GM21576 (cell line): ENCODE results near the gene ULK1.

ENCODE experiments used
- ATAC-seq: cut with Tn5 transposase; IDR thresholded peaks from one replicate; pipeline ENCODE4 v1.9.1; 2021; ENCODE audit warnings: mild to moderate bottlenecking, moderate library complexity; ENCODE audit not compliant: unreplicated experiment

Gene ULK1

DNA sequence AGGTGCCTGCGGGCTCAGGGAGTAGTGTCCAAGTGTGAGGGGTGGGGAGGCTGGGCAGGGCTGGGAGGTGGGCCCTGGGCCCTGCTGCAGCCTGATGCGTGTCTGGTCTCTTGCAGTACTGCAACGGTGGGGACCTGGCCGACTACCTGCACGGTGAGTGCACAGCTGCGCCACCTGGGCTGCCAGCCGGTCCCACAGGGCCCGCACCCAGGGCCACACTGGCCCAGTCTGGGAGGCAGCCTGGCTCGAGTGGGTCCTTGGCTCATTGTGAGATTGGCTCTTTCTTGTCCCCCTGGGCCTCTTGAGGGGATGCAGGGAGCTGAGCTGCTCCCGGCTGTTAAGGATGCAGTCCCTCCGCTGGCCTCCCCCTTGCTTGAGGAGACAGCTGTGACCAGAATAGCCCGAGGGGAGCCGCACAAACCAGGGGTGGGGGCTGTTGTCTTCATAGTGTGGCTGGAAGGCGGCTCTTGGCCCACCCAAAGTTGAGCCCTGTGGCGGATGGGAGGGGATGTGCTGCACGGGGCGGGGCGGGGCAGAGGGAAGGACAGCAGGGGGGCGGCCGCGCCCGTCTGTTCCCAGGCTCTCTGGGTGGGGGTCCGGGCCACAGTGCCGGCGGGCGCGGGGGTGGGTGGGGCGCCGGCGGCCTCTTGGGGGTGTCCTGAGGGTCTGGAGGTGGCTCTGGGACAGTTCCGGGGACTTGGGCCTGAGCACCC, 13.1 kb downstream of the ULK1 start:
- ATAC-seq = no peak

DNA sequence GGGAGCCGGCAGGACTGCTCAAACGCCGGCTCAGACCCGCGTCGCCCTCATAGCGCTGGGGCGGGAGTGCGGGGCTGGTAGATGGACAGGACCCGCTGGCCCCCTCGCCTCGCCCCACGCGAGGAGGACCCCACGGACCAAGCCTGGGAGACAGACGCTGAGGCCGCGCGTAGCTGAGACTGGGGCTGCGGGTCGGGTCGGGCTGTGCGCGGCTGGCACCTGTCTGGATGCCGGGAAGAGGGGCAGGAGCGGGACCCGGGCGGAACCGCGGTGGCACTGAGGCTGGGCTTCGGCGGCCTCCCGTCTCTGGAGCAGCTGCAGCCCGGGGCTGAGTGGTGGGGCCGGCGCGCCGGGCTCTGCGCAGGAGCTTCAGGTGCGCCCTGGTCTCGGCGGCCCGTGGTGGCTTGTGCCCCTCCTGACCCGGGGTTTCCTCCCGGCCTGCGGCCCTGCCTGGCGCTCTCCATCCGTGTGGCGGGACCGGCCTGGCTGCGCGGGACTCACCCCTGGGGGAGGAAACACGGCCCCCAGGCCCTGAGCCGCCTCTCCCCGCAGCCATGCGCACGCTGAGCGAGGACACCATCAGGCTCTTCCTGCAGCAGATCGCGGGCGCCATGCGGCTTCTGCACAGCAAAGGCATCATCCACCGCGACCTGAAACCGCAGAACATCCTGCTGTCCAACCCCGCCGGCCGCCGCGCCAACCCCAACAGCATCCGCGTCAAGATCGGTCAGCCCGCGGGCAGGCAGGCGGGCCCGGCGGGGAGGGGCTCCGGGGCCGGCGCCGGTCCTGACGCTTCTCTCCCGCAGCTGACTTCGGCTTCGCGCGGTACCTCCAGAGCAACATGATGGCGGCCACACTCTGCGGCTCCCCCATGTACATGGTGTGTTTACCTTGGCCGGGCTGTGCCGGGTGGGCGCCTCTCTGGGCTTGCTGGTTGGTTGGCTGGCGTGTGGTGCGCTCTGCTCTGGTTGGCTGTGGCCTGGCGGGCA, 14.0 kb downstream of the ULK1 start:
- no peak for ATAC-seq

DNA sequence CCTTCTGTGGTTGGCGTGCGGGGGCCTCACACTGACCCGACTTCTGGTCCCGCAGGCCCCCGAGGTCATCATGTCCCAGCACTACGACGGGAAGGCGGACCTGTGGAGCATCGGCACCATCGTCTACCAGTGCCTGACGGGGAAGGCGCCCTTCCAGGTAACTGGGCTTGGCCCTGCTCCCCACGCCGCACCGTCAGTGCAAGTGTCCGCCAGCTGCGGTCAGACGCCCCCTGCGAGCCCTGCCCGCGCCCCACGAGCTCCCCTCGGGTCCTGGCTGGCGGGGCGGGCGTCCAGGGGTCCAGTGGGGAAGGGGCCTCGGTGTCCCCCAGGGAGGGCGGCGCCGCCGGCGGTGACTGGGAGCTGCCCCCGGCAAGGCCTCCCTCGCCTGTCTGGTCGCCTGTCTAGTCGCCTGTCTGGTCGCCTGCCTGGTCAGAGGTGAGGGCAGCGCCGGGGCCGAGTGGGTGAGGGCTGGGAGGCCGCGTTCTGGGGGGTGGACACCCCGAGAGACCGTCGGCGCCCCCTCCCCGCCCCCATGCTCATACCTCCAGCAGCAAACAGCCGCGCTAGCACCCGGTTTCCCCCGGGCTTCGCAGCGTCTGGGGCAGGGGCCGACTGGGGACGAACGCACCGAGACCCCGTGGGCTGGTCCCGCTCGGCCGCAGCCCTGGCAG, 14.8 kb downstream of the ULK1 start:
- no peak for ATAC-seq

DNA sequence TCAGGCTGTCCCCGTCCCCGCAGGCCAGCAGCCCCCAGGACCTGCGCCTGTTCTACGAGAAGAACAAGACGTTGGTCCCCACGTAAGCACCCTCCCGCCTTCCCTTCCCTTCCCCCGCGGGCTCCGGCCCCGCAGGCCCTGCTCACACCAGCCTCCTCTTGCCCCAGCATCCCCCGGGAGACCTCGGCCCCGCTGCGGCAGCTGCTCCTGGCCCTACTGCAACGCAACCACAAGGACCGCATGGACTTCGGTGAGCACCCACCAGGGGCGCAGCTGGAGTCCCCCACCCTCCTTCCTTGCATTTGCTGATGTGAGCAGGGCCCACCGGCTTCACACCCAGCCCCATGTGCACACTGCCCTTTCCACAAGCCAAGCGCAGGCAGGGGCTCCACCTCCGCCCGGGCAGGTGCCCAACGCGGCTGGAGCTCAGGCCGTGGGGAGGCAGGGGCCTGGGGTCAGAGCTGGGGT, 15.4 kb downstream of the ULK1 start:
- no peak for ATAC-seq

DNA sequence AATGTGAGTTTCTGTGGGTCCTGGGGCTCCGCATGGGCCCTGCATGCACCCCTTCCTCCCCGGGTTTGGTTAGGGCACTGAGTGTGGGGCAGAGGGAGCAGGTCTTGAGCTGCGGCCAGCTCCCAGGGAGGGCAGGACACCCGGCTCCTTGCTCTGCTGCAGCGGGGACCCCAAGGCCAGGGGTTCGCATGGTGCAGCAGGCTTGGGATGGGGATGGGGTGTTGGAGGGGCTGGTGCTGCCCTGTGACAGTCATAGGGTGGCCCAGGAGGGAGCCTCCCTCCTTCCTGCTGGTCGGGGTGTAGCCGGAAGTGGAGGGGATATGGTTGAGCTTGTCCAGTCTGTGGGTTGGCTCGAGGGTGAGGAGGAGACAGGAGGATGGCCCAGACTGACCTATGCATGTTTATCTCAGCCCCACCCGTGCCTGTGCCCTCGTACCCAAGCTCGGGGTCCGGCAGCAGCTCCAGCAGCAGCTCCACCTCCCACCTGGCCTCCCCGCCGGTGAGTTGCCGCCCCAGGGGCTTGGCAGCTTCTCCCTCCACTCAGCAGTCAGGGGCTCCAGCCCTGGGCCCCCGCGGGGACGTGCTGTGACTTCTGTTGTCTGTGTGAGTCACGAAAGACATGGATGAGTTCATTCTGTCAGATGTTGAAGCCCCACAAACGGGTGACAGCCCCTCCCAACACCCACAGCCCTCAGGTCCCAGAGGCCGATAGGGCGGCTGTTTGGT, 16.0 kb downstream of the ULK1 start:
- ATAC-seq = no peak

DNA sequence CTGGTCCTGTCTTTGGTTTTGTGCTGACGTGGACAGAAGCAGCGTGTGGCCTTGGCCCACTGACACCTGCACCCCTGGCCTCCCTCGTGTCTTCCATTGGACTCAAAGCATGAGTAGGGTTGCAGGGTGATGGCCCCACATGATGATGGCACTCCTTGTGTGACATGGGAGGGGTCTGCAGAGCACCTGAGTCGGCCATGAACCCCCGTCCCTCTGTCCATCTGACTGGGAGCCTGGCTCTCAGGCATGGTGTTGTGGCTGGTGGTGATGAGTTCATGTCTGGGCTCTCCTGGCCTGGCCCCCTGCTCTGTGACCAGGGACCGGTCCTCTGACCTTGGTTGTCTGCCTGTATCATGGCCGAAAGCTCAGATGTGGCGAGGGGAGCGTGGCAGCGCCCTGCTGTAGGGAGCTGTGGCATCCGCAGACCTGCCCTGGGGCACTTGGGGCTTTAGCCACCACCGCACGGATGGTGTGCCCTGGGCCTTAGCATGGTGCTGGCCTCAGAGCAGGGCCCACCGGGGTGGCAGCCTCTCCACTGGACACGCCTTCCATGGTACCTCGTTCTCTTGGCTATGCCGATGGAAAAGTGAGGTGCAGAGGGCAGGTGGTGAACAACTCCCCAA, 16.7 kb downstream of the ULK1 start:
- no peak for ATAC-seq

DNA sequence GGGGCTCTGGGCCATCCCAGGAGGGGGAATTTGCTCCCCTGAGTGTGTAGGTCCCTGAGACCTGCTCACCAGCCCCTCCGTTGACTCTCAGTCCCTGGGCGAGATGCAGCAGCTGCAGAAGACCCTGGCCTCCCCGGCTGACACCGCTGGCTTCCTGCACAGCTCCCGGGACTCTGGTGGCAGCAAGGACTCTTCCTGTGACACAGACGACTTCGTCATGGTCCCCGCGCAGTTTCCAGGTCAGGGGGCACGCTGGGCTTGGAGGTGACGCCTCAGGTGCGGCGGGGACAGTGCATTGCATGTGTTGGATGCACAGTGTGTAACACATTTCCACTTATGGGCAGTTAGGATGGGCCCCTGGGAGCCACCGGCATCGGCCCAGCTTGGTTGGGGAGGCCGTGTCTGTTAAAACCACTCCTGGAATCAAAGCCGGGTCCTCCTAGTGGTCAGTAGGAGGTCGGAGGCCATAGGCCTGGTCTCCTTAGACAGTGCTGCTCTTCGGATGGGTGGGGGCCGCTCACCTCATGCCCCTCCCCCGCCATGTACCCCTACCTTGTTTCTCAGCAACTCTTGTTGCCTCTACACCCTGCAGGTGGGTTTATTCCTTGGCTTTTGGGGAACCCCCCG, 17.5 kb downstream of the ULK1 start:
- ATAC-seq = no peak

DNA sequence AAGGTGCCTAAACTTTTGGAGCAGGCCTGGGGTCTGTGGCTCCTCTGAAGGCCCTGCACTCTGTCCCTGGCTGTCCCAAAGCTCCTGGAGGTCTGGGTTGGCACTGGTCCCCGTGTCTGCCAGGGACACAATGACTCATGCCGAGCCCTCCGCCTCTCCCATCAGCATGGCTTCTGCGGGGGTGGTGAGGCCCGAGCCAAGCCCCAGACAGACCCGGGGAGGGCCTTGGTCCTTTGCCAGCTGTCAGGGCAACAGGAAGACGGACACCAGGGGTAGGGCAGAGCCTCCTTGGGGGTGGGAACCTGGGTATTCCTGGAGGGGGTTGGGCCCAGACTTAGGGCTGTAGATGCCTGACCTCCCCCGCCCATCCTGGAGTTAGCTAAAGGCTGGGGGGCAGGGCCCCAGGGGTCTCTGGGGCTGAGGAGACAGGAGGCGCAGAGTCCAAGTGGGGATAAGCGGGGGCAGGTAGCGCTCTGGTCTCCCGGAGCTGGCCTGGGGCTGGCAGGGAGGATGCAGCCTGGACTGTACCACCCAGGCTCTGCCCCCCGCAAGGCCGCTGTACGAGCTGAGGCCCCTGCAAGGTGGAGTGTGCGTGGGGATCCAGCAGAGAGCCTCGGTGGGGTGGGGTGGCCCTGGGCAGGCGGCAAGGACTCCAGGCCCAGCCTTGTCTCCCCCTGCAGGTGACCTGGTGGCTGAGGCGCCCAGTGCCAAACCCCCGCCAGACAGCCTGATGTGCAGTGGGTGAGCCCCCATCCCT, 18.3 kb downstream of the ULK1 start:
- no peak for ATAC-seq

DNA sequence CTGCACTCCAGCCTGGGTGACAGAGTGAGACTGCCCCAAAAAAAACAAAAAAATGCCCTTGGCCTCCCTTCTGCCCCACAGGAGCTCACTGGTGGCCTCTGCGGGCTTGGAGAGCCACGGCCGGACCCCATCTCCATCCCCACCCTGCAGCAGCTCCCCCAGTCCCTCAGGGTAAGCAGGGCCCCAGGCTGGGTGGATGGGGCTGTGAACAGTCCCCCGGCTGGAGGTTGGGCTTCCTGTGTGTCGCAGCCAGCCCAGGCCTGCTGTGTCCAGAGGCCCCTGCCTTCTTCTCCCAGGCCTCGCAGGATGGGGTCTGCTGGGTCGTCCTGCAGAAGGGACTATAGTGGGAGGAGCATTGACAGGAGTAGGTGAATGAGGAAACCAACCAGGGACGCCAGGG, 19.2 kb downstream of the ULK1 start:
- ATAC-seq = no peak

DNA sequence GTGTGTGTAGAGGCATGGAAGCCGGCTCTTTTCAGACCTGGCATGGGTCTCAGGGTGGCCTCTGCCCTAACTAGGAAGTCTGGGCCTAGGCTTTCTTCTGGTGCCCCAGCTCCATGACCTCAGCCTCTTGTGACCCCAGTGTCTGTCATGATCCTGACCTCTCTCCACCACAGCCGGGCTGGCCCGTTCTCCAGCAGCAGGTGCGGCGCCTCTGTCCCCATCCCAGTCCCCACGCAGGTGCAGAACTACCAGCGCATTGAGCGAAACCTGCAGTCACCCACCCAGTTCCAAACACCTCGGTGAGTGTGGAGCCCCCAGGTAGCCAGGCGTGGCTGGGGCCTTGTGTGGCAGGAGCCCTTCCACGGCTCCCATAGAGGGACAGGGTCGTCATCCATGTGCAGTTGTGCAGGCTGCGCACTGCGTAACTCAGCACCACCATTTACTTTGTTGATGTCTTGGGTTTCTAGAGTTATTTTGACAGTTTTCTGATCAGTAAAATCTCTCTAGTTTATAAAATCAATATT, 19.8 kb downstream of the ULK1 start:
- no peak for ATAC-seq

DNA sequence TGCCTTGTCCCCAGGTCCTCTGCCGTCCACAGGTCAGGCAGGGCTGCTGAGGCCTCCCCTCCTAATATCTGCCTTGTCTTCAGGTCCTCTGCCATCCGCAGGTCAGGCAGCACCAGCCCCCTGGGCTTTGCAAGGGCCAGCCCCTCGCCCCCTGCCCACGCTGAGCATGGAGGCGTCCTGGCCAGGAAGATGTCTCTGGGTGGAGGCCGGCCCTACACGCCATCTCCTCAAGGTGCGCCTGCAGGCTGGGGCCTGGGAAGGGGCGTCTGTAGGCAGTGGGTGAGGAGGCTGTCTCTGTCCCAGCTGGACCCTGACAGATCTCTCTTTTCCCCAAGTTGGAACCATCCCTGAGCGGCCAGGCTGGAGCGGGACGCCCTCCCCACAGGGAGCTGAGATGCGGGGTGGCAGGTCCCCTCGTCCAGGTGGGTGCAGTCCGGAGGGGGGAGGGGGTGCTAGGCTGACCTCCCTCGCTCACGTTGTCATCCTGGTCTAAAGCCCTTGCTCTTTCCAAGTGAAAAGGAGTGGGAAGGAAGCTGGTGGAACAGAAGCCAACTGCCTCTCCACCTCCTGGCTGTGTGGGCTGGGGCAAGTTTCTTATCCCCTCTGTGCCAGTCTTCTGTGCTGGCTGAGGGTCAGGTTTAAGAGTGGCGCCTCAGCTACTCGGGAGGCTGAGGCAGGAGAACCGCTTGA, 20.7 kb downstream of the ULK1 start:
- no peak for ATAC-seq

DNA sequence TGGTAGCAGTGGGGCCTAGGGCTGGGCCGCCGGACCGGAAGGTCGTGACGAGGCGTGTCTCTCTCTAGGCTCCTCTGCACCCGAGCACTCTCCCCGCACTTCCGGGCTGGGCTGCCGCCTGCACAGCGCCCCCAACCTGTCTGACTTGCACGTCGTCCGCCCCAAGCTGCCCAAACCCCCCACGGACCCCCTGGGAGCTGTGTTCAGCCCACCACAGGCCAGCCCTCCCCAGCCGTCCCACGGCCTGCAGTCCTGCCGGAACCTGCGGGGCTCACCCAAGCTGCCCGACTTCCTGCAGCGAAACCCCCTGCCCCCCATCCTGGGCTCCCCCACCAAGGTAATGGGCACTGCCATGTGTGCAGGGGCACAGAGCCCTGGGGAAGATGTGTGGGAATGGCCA, 21.4 kb downstream of the ULK1 start:
- ATAC-seq = no peak

DNA sequence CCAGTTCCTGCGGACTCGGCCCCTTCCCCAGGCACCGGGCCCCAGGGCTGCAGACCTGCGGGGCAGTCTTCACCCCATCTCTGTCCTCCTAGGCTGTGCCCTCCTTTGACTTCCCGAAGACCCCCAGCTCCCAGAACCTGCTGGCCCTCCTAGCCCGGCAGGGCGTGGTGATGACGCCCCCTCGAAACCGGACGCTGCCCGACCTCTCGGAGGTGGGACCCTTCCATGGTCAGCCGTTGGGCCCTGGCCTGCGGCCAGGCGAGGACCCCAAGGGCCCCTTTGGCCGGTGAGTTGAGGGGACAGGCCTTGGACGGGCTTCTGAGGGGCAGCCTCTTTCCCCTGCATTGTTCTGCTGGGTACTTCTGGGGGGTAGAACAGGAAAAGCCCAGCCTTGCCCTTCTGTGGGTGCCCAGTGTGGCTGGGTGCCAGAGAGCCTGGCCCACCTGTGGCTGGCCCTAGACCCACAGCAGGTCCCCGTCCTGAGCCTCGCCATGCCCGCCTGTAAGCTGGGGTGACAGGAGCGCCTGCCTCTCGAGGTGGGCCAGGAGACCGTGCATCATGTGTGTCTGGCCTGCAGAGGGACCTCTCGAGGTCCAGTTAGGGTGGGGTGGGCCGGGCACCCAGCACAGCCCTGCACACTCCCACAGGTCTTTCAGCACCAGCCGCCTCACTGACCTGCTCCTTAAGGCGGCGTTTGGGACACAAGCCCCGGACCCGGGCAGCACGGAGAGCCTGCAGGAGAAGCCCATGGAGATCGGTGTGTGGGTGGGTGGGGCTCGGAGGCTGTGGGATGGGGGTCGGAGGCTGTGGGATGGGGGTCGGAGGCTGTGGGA, 22.1 kb downstream of the ULK1 start:
- ATAC-seq = no peak

DNA sequence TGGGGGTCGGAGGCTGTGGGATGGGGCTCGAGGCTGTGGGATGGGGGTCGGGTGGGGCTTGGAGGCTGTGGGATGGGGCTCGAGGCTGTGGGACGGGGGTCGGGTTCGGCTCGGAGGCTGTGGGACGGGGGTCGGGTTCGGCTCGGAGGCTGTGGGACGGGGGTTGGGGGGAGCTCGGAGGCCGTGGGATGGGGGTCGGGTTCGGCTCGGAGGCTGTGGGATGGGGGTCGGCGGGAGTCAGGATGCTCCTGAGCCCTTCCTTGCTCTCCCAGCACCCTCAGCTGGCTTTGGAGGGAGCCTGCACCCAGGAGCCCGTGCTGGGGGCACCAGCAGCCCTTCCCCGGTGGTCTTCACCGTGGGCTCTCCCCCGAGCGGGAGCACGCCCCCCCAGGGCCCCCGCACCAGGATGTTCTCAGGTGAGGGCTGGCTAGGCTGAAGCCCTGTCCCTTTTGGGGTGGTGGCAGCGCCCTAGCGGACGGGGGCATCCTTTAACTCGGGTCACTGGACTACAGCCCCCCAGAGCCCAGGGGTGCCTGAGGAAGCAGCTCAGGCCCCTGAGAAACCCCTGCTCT, 22.8 kb downstream of the ULK1 start:
- no peak for ATAC-seq

DNA sequence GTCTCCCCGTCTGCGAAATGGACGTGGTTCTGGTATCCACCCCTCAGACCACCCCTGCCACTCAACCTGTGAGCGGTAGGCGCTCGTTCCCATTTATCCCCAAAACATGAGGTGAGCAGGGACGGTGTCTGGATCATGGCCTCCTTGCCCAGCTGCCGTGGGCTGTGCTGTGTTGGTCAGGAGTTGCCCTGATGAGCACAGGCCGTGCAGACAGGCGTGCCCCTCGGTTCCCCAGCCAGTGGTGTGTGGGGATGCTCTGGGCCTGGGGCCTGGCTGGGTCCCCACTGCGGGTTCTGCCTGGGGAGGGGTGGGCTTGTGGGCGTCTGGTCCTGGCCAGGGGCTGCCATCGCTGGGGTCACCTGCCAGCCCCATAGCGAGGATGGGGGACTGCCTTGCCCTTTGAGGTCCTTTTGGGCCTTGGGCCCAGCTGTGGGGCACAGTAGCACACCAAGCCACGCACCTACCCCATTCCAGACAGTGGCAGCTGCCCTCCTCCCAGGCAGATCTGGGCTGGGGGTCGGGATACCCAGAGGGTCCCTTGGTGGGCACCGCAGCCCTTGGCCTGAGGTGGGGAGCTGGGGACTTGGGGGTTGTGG, 23.4 kb downstream of the ULK1 start:
- ATAC-seq = no peak

DNA sequence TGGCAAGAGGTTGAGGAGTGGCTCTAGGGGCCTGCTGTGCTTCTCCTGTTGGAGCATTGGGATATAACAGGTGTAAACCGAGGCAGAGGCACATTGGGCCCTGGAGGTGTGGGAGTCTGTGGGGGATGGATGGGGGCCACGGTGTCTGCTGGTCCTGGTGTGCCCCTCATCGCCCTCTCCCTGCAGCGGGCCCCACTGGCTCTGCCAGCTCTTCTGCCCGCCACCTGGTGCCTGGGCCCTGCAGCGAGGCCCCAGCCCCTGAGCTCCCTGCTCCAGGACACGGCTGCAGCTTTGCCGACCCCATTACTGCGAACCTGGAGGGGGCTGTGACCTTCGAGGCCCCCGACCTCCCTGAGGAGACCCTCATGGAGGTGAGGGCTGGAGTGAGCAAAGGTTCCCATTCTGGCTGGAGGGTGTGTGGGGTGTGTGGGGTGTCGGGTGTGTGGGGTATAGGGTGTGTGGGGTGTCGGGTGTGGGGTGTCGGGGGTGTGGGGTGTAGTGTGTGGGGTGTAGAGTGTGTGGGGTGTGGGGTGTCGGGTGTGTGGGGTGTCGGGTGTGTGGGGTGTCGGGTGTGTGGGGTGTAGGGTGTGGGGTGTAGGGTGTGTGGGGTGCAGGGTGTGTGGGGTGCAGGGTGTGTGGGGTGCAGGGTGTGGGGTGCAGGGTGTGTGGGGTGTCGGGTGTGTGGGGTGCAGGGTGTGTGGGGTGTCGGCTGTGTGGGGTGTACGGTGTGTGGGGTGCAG, 24.1 kb downstream of the ULK1 start:
- no peak for ATAC-seq
